GM12872 (cell line): ENCODE measurements around the gene E2F6.

ENCODE experiments used
- CTCF ChIP-seq: IDR thresholded peaks from 3 replicates; pipeline ENCODE4 v1.5.1; 2011; ENCODE audit warnings: low read depth, mild to moderate bottlenecking, low read length, moderate library complexity; ENCODE audit not compliant: insufficient read depth

E2F6 gene

GRCh38 chr2:11480859-11481258 lies 14.9 kb upstream of the E2F6 start:
- TF ChIP-seq CTCF = no peak

- no peak for TF ChIP-seq CTCF
Observed at GRCh38 chr2:11480406-11480805, 14.4 kb upstream of the E2F6 start.

GRCh38 chr2:11478899-11479605 lies 13.1 kb upstream of the E2F6 start:
- no peak for TF ChIP-seq CTCF

GRCh38 chr2:11477994-11478393 lies 12.0 kb upstream of the E2F6 start:
- peak; percentile 78 for TF ChIP-seq CTCF

GRCh38 chr2:11473659-11474433 lies 7.9 kb upstream of the E2F6 start:
- no peak for TF ChIP-seq CTCF

GRCh38 chr2:11467749-11468148 lies 1.8 kb upstream of the E2F6 start:
- no peak for TF ChIP-seq CTCF

- no peak for TF ChIP-seq CTCF
Observed at GRCh38 chr2:11467129-11467649, 1.2 kb upstream of the E2F6 start.
